Measurements from ENCODE around the gene EFEMP2.
A peak's percentile ranks its signal among the peaks of the same experiment; 100 is the strongest.

Gene EFEMP2

DNA sequence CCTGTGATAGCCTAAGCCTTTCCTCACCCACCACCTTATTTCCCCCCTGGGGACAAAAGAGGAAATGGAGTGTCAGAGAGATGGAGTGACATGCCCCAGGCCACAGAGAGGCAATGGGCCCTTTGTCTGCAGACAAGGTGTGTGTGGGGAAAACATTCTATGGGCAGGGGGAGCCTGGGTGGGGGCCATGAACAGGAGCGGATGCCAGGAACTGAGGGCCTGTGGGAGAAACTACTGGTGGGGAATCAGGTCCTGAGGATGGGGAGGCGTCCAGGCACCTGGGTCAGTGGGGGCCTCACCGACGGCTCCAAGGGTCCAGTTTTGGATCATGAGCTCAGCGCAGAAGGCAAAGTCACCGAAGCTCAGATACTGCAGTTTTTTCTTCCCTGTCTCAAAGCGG is 12.6 kb upstream of the EFEMP2 start:
- DNase-seq (ENCODE audit: low spot score) = no peak

DNA sequence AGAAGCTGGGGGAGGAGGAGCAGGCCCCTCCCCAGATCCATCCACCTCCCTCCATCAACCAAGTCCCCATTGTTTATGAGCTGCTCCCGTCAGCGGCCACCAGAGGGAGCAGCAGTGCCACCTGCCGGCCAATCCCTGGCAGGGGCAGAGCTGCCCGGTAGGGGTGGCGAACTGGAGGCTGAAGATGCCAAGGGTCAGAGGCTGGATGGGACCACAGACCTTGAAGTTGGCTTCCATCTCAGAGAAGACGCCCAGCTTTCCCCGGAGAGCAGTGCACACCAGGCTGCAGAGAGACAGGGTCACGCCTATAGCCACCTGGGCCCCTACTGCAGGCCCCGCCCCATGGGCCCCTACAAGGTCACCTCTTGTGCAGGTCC is 12.1 kb upstream of the EFEMP2 start:
- DNase-seq (ENCODE audit: low spot score) = peak; percentile 86

DNA sequence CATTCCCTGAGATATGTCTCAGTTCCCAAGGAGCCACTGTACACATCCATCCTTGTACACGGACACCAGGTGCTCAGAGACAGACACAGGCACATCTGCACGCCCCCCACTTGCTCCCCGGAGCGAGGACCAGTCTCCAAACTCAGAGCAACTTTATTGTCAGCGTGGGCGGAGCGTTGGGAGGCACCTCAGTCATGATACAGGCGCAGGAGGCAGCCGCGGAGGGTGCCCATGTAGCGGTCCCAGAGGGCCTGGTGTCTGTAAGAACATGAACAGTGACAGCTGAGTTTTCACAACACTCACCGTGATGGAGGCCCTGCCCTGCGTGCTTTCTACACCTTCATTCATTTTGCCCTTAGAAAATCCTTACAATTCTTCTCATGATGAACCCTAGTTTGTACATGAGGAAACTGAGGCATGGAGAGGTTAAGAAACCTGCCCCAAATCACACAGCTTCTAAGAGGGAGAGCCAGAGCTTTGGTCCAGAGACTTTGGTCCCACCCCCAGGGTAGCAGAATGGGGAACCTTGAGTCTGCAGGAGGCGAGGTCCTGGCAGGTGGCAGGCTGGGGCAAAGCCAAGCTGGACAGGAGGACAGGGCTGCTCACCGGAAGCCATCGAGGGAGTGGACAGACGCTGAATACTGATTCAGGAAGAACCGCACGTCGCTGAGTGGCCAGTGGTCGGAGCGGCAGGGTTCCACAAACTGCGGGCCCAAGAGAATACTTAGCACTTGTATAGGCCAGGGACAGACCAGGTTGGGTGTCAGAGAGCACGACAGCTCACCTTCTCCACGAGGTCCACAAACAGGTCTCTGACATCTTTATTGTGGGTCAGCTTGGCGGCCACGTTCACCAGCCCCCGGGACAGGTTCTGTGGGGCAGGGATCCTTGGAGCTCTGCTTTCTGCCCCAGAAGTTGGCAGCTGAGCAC is 11.5 kb upstream of the EFEMP2 start:
- no peak for DNase-seq (ENCODE audit: low spot score)

DNA sequence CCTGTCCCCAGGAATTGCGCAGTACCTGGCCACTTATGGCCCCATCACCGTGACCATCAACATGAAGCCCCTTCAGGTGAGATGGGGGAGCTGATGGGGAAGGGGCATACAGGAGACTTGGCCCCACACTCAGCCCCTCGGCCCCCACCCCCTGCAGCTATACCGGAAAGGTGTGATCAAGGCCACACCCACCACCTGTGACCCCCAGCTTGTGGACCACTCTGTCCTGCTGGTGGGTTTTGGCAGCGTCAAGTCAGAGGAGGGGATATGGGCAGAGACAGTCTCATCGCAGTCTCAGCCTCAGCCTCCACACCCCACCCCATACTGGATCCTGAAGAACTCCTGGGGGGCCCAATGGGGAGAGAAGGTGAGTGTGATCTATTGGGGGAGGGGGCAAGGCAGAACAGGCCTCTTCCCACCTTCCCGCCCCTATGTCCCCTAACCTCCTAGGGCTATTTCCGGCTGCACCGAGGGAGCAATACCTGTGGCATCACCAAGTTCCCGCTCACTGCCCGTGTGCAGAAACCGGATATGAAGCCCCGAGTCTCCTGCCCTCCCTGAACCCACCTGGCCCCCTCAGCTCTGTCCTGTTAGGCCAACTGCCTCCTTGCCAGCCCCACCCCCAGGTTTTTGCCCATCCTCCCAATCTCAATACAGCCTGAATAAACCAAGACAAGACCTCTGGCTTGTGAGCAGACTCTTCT is 10.6 kb upstream of the EFEMP2 start:
- DNase-seq (ENCODE audit: low spot score) = no peak

DNA sequence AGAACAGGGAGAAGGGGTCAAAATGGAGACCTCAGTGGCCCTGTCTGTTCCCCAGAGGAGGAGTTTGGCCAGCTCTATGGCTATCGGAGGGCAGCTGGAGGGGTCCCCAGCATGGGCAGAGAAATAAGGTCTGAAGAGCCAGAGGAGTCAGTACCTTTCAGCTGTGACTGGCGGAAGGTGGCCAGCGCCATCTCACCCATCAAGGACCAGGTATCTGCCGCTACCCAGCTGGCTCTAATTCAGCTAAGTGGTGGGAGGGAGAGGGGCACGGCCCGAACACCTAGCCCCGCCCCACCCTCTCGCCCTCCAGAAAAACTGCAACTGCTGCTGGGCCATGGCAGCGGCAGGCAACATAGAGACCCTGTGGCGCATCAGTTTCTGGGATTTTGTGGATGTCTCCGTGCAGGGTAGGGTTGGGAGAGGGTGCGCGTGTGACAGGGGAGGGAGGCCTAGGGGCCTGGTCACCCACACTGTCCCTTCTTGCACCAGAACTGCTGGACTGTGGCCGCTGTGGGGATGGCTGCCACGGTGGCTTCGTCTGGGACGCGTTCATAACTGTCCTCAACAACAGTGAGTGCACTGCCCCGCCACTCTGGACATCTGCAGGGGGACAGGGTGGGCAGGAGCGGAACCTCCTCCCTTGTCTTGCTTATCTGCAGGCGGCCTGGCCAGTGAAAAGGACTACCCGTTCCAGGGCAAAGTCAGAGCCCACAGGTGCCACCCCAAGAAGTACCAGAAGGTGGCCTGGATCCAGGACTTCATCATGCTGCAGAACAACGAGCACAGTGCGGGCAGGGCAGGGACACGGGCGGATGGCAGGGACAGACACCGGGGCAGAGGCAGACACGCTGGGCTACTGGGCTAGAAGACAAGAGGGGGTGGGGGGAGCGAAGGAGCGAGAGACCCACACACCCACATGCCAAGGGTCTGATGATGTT is 9.8 kb upstream of the EFEMP2 start:
- no peak for DNase-seq (ENCODE audit: low spot score)

DNA sequence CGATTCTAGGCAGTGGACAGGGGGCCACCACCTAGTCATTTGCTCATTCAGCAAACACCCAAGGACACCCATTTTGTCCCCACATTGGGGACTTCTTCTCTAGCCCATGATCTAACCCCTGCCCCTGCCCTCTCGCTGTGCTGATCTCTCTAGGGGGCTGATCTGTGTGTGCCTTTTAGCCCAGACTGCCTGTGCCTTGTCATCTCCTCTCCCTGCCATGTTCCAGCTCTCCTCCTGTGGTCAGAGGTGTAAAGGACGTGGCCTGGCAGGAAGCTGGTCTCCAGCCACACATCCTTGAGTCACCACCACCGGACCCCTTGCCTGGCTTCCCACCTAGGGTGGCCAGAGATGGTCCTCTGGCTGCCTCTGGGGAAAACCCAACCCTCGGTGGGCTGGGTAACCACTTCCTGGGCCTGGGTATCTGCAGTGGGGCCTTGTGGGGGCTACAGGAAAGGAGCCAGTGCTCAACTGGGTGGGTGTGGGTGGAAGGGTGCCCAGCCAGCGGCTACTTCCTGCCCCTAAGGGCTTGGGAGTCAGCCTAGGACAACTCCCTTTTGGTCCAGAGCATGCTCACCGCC is 8.3 kb upstream of the EFEMP2 start:
- DNase-seq (ENCODE audit: low spot score) = no peak

DNA sequence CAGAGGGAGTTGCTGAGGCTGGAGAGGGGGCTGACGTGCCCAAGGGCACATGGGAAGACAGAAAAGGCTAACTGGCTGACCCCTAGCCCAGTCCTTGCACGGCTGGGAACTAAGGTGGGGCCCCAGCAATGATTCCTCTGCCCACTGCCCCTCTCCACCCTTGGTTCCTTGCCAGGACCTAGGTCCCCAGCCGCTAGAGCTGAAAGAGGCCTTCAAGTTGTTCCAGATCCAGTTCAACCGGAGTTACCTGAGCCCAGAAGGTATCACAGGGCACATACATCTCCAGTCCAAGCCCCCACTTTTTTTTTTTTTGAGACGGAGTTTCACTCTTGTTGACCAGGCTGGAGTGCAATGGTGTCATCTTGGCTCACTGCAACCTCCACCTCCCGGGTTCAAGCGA is 7.4 kb upstream of the EFEMP2 start:
- DNase-seq (ENCODE audit: low spot score) = no peak

DNA sequence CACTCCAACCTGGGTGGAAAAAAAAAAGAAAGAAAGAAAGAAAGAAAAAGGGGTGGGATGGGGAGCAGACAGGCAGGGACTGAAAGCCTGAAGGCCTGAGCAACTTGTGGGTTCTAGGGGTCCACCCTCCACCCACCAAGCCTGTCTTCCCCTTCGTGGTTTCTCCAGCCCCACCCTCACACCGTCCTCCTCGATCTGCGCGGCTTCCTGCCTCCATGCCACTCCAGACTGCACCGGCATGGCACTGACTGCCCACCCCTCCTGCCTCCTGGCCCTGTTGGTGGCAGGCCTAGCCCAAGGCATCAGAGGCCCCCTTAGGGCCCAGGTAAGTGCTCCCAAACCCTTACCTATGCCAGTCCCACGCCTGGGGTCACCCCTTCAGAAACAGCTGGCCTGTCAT is 7.0 kb upstream of the EFEMP2 start, which contains the start of gene CTSW:
CTSW (plus strand) TSS at position 221 of the 400 bp plus-strand sequence; CDS start at position 239, 18 bp downstream.
- DNase-seq (ENCODE audit: low spot score) = peak; percentile 40

DNA sequence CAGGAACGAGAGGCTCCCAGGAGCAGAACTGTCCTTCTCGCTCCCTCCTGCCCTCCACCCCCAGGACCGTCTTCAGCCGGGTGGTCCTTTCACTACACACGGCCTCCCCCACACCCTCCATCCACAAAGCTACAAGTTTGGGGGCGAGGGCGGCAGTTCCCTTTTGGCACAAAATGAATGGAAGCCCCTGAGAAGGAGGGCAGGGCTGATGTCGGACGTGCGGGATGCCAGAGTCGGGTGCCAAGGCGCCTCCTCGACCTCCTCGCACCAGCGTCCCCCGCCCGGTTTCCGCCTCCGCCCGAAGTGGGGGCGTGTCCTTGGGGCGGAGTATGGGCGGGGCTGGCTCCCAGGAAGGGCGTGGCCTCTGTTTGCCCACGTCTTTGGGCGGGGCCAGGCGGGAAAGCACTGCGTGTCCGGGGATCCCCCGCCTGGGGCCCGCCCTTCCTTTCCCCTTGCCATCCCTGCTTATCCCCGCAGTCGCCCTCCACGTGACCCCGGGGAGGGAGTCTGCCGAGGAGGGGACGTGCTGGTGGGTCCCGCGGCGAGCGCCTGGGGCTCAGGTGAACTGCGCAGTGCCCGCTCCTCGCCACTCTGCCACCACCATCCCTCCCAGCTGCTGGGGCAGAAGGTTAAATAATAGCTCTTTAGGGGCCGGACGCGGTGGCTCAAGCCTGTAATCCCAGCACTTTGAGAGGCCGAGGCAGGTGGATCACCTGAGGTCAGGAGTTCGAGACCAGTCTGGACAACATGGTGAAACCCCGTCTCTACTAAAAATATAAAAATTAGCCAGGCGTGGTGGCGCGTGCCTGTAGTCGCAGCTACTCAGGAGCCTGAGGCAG is 937 bp upstream of the EFEMP2 start:
- peak; percentile 96 for DNase-seq (ENCODE audit: low spot score)

DNA sequence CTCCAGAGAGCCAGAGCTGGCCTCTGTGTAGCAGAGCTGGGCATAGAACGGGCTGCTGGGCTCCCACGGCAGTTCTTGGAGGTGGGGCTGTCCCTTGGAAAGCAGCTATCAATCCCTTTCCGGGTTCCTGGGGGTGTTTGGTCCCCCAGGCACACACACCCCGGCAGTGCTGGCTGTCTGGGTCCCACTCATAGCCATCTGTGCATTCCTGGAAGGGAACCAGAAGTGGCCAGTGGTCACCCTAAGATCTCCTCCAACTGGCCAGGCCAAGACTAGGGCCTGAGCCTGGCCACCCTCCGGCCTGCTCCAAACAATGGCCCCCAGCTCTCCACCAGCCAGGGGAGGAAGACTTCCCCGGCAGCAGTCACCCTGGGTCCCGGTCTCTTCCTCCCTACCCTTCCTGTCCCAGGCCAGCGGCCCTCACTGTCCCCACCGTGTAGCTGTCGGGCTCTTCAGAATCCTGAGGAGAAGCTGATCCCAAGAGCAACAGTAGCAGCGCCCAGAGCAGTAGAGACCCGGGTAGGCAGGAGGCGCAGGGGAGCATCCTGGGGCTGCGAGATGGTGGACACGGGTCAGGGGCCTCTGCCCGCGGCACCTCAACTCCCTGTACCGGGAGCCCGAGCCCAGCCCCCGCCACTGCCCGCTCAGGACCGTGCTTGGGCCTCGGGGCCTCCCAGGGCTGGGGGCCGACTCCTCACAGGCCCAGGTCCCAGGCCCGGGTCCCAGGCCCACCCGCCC is 620 bp downstream of the EFEMP2 start:
- no peak for DNase-seq (ENCODE audit: low spot score)

DNA sequence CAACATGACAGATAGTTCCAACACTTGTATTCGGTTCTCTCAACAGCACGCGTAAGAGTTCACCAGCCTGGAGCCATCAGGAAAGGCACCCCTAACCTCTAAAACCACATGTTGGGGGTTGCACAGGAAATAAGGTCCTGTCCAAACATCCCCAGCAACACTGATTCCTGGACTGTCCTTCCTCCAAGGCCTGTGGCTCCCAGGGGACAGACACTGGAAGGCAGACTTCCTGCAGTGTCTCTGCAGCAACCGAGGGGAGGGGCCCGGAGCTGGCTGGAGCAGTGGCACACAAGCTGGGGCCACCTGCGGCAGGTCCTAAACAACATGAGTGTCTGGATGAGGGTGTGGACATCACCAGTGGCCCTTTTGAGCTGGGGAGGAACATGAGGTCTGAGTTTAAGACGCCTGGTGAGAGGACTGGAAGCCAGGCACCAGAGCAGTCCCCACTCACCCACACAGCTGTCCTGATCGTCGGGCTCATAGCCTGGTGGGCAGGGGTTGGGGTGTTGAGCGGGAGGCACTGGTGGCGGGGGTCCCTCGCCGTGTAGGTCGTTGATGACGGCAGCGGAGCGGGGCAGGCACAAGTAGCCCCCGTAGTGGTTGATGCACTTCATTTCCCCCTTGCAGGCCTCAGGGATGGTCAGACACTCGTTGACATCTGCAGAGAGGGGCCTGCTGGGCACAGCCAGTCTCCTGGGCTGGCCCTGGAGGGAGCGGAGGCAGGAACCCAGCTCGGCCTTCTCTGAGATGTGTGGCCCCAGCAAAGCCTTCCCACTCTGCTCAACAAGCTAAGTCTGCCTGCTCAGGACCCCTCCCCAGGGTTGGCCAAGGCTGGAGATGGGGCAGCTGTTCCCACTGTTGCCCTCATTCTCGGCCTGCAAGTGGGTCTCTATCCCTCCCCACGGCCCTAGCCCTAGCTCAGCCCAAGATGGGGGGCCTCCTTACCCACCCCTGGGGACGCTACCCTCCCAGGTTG is 1.6 kb downstream of the EFEMP2 start:
- DNase-seq (ENCODE audit: low spot score) = no peak

DNA sequence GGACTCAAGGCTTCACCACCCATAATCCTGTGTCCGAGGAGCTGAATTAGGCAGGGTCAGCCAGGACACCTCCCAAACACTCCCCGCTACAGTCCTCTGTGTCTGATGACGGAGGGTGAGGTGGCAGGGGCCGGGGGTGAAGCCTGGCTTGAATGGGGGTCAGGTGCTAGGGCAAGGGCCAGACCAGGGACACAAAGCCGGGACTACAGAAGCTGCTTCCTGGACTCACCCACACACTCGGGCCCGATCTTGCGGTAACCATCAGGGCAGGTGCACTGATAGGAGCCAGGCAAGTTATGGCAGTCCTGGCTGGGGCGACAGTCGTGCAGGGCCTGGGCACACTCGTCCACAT is 2.3 kb downstream of the EFEMP2 start:
- no peak for DNase-seq (ENCODE audit: low spot score)

DNA sequence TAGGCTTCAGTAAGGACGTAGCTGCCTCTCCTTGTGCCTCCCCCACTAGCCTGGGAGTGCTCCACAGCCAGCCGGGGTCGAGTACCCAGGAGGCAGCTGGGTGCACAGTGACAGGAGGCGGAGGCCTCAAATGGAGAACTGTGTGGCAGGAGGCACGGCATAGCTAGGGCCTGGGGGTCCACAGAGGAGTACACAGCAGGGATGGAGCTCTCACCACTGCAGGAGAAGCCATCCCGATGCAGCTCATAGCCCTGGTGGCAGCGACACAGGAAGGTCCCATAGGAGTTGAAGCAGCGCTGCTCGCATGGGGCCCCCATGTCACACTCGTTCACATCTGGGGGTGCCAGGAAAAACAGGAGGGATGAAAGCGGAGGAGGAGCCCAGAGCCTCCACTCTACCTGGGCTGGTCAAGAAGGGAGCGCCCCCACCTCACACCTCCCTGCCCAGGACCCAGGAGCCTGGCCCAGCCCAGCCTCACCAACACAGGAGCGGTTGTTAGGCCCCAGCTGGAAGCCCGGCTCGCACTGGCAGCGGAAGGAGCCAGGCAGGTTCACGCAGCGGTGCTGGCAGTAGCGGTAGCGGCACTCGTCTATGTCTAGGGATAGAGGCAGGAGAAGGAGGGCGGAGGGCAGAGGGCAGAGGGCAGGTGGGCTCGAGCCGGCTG is 2.8 kb downstream of the EFEMP2 start:
- no peak for DNase-seq (ENCODE audit: low spot score)

DNA sequence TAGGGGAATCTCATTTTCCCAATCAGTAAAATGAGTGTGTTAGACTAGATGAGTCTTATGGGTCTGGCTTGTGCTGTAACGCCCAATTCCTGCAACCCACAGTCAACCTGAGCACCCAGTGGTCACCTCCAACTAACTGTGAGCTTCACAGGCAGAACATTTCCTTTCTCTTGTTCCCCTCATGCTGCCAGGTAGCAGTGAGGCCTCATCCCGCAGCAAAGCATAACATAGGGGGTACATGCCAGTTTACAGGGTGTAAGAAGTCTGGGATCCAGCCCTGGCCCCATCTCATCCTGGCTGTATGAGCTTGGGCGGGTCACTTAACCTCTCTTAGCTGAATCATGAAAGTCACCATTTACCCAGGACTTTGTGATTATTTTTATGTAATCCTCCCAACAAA is 3.7 kb downstream of the EFEMP2 start:
- no peak for DNase-seq (ENCODE audit: low spot score)

DNA sequence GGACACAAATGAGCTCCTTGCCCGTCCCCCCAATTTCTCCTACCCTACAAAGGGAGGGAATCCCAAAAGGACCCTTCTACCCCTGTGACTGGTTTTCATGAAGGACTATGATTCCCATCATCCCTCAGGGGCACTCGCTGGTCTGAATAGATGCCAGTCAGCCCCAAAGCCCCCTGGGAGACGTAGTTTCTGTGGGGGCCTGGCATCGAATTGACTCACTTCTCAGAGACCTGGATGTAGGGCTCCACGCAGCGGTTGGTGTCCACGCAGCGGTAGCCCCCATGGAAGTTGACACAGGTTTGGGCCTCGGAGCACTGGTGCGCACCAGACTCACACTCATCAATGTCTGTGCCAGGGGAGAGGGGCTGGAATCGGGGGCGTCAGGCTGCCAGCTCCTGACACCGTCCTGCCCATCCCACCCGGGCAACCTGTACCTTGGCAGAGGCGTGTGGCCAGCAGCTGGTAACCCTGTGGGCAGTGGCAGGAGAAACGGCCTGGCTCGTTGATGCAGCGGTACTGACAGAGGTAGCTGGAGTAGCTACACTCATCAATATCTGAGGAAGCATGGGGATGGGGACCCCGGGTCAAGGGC is 4.4 kb downstream of the EFEMP2 start:
- DNase-seq (ENCODE audit: low spot score) = no peak

DNA sequence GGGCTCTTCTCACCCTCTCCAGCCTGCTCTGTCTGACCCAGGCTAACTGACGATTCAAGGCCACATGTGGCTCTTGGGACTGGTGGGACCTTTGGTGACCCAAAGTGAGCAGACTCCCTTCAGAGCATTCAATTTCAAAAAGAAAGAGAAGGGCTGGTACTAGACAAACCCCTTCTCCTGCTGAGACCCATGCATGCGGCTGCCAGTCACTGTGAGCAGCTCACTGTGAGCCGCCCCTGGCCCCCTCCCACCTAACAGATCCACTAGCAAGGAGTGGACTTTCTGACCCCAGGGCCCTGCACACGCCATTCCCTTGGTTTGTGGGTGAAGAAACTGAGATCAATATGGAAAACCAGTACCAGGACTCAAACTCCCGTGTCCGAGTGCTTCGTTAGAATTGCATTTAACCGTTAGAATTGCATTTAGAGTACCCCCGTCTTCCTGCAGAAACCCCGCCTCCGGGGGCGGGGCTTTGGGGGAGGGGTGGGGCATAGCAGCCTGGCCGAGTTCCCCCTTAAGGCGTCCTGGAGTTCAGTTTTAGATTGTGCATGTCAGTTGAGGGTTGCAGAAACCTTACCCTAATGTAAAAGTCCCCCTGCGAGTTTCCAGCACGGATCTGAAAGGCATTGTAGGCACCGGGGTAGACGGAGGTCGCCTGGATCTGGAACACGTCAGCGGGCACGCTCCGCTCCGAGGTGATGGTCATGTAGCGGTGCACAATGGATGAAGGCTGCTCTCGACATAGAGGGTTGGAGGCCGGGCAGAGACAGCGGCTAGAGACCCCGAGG is 5.1 kb downstream of the EFEMP2 start:
- DNase-seq (ENCODE audit: low spot score) = no peak

Data from CD4-positive, alpha-beta T cell treated with Interleukin-15 for 4 hours (primary cell).